GM12892 (cell line): Measurements from ENCODE around the gene TUB.

ENCODE experiments used
- DNase-seq: peaks from one replicate; pipeline ENCODE4 v3.0.0; 2011; ENCODE audit not compliant: insufficient read length
- FAIRE-seq: peaks from 2 replicates; lab custom pipeline; 2011; peaks lifted over from hg19 to GRCh38; lab: Jason Lieb, UNC
- POLR2A ChIP-seq: IDR thresholded peaks from 2 replicates; pipeline ENCODE4 v1.6.1; 2011; ENCODE audit warnings: low read depth, low read length, control low read depth
- POLR2AphosphoS5 ChIP-seq: IDR thresholded peaks from 2 replicates; pipeline ENCODE4 v1.6.1; 2011; ENCODE audit warnings: low read depth, low read length, control low read depth
- TAF1 ChIP-seq: IDR thresholded peaks from 2 replicates; pipeline ENCODE4 v1.6.1; 2011; ENCODE audit warnings: low read depth, mild to moderate bottlenecking, control low read depth, low read length, borderline replicate concordance

TUB gene

DNA sequence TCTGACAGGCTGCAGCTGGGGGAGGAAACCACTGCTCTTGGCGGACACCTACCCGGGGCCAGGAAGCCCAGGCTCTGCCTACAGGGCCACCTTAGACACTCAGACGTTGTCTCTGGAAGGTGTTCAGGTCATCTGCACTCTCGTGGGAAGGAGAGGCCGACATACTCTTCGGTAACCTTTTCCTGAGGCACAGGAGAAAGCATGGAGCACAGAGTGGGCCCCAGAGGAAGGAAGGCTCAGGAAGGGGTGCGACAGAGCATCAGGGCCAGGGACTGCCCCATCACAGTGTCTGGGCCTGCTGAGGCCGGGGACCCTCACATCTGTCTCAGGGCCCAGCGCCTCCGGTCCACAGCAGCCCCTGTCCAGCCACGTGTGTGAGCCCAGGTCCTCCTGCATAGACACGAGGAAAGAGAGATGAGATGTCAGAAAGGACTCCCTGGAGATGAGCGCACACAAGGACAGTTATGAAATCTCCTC is 18.2 kb upstream of the TUB start:
- DNase-seq (no peak), FAIRE-seq (no peak)
- TF ChIP-seq POLR2AphosphoS5 (no peak), POLR2A (no peak), TAF1 (no peak)

DNA sequence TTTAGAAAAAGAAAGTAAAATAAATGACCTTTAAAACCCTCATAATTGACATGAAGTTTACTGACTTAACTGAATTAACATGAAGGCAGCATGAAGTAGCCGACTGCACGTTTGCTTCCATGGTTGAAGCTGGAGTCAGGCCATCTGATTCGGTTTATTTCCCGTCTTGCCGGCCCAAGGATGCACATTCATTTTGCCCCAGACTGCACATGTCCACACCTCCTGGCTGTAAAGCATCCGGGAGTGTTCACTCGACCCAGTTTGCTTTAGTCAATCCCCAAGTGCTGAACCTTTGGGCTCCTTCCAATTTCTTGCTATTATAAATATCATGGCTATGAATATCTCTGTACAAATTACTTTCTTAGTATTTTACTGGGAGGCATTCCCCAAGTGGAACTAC is 17.7 kb upstream of the TUB start:
- TF ChIP-seq POLR2A (no peak), POLR2AphosphoS5 (no peak), TAF1 (no peak)
- no peak for DNase-seq
- FAIRE-seq = no peak

DNA sequence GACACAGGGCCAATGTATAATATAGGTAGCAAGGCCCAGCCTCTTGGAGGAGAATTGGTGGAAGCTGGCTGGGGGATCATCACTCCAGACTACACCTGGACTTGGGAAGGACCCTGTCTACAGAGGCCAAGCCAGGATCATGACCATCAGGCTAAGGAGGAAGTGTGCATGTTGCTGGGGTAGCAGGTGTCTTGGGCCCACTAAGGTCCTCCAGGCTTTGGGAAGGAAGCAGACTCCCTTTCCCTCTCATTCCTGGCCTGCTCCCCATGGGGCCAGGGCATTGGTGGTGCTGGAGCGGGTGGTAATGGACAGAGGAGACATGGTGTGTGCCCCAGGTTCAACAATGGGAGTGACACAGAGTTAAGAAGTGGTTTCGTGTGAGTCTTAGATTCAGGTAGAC is 16.0 kb upstream of the TUB start:
- TF ChIP-seq TAF1 (no peak), POLR2A (no peak), POLR2AphosphoS5 (no peak)
- FAIRE-seq (no peak), DNase-seq (no peak)

DNA sequence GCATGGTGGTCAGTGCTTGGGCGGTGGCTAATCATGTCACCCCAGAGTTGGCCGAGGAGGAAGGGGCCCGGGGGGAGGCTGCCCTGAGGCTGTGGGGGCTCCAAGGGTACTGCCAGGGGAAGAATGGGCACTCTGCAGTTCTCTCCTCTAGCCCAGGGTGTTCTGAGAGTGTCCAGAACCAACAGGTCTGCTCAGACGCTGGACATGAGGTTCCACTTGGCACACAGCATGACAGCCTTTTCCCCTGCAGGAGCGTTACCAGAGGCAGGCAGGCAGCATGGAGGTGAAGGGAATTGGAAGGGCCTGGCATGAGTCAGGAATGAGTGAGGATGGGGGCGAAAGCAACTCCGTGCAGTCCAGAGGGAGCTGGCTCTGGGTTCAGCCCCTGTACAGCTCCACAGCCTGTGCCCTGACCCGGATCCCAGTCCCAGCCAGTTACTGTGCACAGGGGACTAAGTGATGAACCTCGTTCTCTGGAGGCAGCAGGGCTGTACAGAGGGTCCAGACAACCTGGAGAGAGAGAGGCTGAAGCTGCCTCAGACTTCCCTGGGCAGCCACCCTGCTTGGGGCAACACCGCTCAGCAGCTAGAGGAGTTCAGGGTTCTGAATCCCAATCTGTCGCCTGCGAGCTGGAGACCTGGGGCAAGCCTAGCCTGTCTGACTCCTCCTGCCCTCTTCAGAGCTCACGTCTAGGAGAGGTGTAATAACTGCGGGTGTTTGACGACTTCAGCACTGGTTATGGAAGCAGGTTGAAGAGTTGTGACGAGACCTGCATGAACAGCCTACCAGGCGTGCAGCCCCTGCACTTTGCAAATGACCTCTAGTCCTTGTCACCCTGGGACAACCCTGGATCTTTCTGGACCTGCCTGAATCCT is 14.7 kb upstream of the TUB start:
- TF ChIP-seq POLR2A (no peak), TAF1 (no peak), POLR2AphosphoS5 (no peak)
- DNase-seq (no peak), FAIRE-seq (no peak)

DNA sequence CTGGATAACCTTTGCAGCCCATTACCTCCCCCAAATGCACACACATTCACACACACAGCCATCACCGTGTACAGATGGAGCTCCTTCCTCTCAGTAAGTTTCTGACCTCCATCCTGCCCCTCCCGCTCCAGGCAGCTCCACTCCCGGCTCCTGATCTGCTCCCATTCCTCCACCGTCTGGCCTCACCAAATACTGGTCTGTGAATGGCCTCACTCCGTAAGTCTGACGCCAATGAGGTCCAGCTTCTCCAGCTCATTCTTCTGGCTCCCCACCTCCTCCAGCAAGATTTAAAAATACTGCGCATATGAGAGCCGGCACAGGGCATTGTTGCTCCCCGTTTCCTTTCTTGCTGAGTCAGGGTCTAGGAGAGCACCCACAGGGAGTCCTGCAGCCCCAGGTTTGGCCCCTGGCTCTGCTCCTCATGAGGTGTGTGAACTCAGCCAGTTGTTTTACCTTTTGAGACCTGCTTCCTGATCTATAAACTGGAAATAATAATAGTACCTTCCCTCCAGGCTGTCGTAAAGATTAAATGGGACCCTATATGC is 14.0 kb upstream of the TUB start:
- FAIRE-seq (no peak), DNase-seq (no peak)
- TF ChIP-seq POLR2A = no peak
- no peak for TF ChIP-seq POLR2AphosphoS5
- no peak for TF ChIP-seq TAF1

DNA sequence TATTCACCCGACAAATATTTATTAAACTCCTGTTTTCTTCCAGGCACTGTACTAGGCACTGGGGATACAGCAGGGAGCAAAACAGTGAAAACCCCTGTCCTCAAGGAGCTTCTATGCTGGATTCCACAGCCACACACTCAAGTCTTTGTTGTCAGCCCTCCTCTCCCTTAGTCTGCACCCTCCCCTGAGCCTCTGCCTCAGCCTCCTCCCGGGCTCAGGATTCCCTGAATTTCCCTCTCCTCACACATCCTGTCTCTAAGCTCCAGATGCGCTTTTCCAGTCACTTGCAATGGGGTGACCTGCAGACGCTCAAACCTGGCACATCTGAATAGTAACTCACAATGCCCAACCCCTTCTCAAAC is 13.5 kb upstream of the TUB start:
- TF ChIP-seq POLR2AphosphoS5 (no peak), POLR2A (no peak), TAF1 (no peak)
- FAIRE-seq (no peak), DNase-seq (no peak)

DNA sequence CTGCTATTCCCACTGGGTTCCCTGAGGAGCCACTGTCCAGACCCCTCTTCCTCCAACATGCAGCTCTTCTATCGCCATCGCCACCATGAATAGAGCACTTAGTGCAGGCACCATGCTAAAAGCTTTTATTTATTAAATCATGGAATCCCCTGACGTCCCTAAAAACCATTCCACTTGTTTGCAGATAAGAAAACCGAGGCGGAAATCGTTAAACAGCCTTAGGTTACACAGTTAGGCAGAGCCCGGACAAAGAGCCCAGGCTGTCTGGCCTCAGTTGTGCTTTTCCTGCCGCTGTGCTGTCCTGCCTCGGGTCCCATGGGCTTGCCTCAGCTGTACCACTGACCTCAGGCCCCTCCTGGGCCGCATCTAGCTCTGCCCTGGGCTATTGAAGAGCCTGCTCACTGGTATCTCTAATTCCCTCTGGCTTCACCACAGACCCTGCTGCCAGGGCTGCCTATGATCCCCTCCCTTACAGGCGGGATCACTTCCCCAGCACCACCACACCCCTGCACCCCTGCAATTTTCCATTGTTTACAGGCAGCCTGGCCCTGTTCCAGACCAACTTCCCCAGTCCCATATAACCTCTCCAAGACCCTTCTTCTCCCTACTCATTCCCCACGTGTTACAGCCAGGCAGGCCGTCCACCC is 13.0 kb upstream of the TUB start:
- no peak for DNase-seq

DNA sequence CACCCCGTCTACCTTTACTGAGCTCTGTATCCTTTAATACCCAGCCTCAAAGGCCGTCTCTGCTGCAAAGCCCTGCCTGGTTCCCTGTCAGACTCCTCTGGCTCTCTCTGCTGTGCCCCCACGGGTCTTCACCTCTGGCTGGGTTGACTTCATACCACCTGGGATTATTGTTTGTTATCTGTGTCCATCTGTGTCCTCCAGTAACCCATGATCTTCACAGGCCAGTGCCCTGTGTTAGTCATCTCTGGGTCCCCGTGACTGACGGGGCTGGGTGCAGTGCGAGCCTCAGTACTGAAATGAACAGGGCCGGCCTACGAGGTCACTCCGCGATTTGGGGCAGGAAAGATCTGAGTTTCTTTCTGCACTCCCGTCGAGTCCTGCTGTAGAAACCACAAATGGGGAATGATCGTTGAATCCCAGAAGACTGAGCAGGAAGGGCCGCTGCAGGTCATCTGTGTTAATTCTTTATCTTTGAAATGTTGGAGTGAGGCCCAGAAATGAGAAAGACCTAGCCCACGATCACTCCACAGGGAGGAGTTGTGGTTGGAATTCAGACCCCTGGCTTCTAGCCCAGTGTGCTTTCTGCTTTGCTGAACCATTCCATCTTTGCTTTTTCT is 12.3 kb upstream of the TUB start:
- no peak for DNase-seq
- FAIRE-seq = peak; percentile 79
- no peak for TF ChIP-seq POLR2A
- no peak for TF ChIP-seq POLR2AphosphoS5
- TF ChIP-seq TAF1 = no peak

More for the DNA sequence above, 13.0 kb upstream of the TUB start:
- FAIRE-seq = no peak
- TF ChIP-seq POLR2AphosphoS5 = no peak
- no peak for TF ChIP-seq POLR2A
- no peak for TF ChIP-seq TAF1

DNA sequence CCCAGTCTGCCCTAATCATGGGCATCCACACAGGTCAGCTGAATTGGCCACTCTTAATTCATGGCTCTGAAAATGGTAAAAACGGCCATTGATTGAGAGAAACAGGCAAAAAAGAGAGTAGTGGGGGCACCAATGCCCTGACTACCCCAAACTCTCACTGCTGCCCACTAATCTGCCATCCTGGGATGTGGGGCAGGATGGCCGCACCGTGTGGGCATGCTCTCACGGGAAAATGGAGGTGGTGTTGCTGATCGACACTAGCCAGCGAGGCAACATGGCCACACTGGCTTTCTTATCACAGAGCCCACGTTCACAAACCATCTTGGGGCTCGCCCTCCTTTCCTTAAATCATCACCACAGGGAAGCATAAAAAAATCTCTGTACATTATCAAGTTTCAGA is 11.2 kb upstream of the TUB start:
- TF ChIP-seq TAF1 (no peak), POLR2AphosphoS5 (no peak), POLR2A (no peak)
- no peak for DNase-seq
- FAIRE-seq = no peak

DNA sequence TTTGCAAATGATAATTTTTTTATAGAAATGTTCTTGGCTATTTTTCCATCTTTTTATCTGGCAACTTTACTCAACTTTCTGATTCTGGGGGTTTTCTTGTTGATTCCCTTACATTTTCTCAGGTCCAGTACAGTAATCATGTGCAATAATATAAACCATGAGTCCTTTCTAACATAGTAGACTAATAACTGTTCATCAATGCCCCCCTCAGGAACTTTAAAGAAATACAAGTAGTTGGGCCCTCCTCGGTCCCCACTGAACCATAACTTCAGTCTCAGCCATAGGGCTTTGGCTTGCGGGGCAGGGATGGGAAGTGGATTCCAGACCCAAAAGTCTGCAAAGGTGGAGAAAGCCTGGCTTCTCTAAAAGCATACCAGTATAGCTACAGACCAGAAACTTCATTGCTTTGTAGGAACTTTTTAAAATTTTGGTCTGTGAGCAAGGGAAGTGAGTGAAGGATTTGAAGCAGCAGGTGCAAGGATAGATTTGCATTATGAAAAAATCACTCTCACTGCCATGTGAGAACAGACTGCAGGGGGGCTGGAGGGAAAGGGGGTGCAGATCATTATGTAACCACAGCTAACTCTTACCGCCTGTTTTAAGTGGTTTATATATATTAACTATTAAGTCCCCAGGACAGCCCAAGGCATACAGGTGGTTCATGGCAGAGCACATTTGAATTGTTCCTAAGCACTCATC is 10.4 kb upstream of the TUB start:
- FAIRE-seq (peak; percentile 78), DNase-seq (no peak)
- TF ChIP-seq POLR2AphosphoS5 (no peak), TAF1 (no peak), POLR2A (no peak)
